A549 (cell line): Measurements from ENCODE around the gene NINJ1. TPM values are rescaled to one million over a fixed set of nuclear protein-coding genes. Genes with fewer than 3 reads are reported as not detected.

ENCODE experiments used
- ATAC-seq, 2 experiments: fragments of 200-7000 bp in 1 of 2; fragments of >200 bp in 1 of 2; cut with Nextera tagmentation in 1 of 2; cut with Tn5 transposase in 1 of 2; 3 replicates each; pipeline versions ENCODE4 v1.8.0 to v1.9.1; 2018 to 2020; ENCODE audit warnings: mild to moderate bottlenecking in 1 of 2, moderate library complexity in 1 of 2
- CTCF ChIA-PET: fragments of 300-600 bp; sonication (Branson Sonifier 250); formaldehyde crosslinking; extraction: SDS; loops from one replicate; lab custom pipeline; 2021; ENCODE audit warnings: antibody characterized with exemption, inconsistent platforms; lab: Yijun Ruan, JAX
- POLR2A ChIA-PET: fragments of 350-600 bp; formaldehyde crosslinking; extraction: SDS; loops from one replicate; lab custom pipeline; 2021; ENCODE audit warnings: antibody characterized with exemption, inconsistent platforms; lab: Yijun Ruan, JAX
- DNase-seq, 2 experiments: peaks; one replicate each; pipeline versions ENCODE4 v3.0.0 to v3.0.0-alpha.2; 2011 to 2016; ENCODE audit warnings: low read depth in 1 of 2, low spot score in 1 of 2
- FAIRE-seq: peaks from 2 replicates; lab custom pipeline; 2011; peaks lifted over from hg19 to GRCh38; lab: Jason Lieb, UNC
- H3K27ac ChIP-seq, 2 experiments: fragments of >200 bp; sonication (Bioruptor Twin); formaldehyde crosslinking; 3 replicates each; pipeline ENCODE4 v1.5.1; 2016 to 2017
- H3K4me1 ChIP-seq: fragments of >200 bp; sonication (Bioruptor Twin); formaldehyde crosslinking; 3 replicates; pipeline ENCODE4 v1.6.1; 2016
- H3K4me2 ChIP-seq: fragments of >200 bp; sonication (Bioruptor Twin); formaldehyde crosslinking; 3 replicates; pipeline ENCODE4 v1.6.1; 2016
- H3K4me3 ChIP-seq: fragments of >200 bp; sonication (Bioruptor Twin); formaldehyde crosslinking; 3 replicates; pipeline ENCODE4 v1.5.1; 2016
- H3K9me3 ChIP-seq: fragments of >200 bp; sonication (Bioruptor Twin); formaldehyde crosslinking; 3 replicates; pipeline ENCODE4 v1.6.1; 2016
- BHLHE40 ChIP-seq: IDR thresholded peaks from 2 replicates; pipeline ENCODE4 v1.6.1; 2012; ENCODE audit warnings: low read depth, low read length, inconsistent platforms
- CBX2 ChIP-seq: fragments of 200-600 bp; sonication (generic); IDR thresholded peaks from 2 replicates; pipeline ENCODE4 v1.6.1; 2016; ENCODE audit warnings: low read depth, mild to moderate bottlenecking, borderline replicate concordance
- CTCF ChIP-seq: fragments of >200 bp; sonication (Bioruptor Twin); formaldehyde crosslinking; IDR thresholded peaks from 3 replicates; pipeline ENCODE4 v1.5.1; 2016
- EHMT2 ChIP-seq: fragments of 200-600 bp; sonication (generic); IDR thresholded peaks from 2 replicates; pipeline ENCODE4 v1.6.1; 2016; ENCODE audit warnings: antibody characterized with exemption, low read depth, mild to moderate bottlenecking, moderate library complexity
- EP300 ChIP-seq, 2 experiments: fragments of >200 bp; sonication (Bioruptor Twin); formaldehyde crosslinking; IDR thresholded peaks; 2 replicates in 1 of 2; 3 replicates in 1 of 2; pipeline ENCODE4 v1.6.1; 2016 to 2017
- ESRRA ChIP-seq: fragments of 150-350 bp; IDR thresholded peaks from 2 replicates; pipeline ENCODE4 v1.6.1; 2014; ENCODE audit warnings: mild to moderate bottlenecking, low read length, borderline replicate concordance
- FOSL2 ChIP-seq, 2 experiments: fragments of 450-650 bp in 1 of 2; fragments of >200 bp in 1 of 2; sonication (Bioruptor Twin) in 1 of 2; formaldehyde crosslinking; IDR thresholded peaks; 2 replicates each; pipeline versions ENCODE4 v1.5.0 to v1.6.1; 2016 to 2020; ENCODE audit warnings: mild to moderate bottlenecking in 1 of 2, moderate library complexity in 1 of 2
- HDAC2 ChIP-seq: fragments of 200-600 bp; sonication (generic); IDR thresholded peaks from 2 replicates; pipeline ENCODE4 v1.6.1; 2016
- HMGXB4 ChIP-seq: fragments of 250-450 bp; sonication (Bioruptor Pico); IDR thresholded peaks from 2 replicates; pipeline ENCODE4 v1.5.0; 2021; ENCODE audit warnings: mild to moderate bottlenecking, moderate library complexity, borderline replicate concordance
- JUN ChIP-seq, 2 experiments: fragments of >200 bp; sonication (Bioruptor Twin); formaldehyde crosslinking; IDR thresholded peaks; 2 replicates in 1 of 2; 3 replicates in 1 of 2; pipeline ENCODE4 v1.6.1; 2016 to 2017
- KDM1A ChIP-seq: fragments of 200-600 bp; sonication (generic); IDR thresholded peaks from 2 replicates; pipeline ENCODE4 v1.6.1; 2016; ENCODE audit warnings: low read depth, mild to moderate bottlenecking
- MAZ ChIP-seq: fragments of 150-350 bp; IDR thresholded peaks from 2 replicates; pipeline ENCODE4 v1.6.1; 2014; ENCODE audit warnings: antibody characterized with exemption, low read depth, low read length, borderline replicate concordance
- MYC ChIP-seq: IDR thresholded peaks from 2 replicates; pipeline ENCODE4 v1.6.1; 2012; ENCODE audit warnings: mild to moderate bottlenecking, inconsistent platforms, low read length, improper control_type of control experiment, borderline replicate concordance
- PBX3 ChIP-seq: IDR thresholded peaks from 2 replicates; pipeline ENCODE4 v1.6.1; 2012
- POLR2AphosphoS2 ChIP-seq: conservative IDR thresholded peaks from 2 replicates; pipeline ENCODE4 v1.6.1; 2012; ENCODE audit warnings: low read length, improper control_type of control experiment, inconsistent platforms
- RAD21 ChIP-seq, 2 experiments: fragments of >200 bp in 1 of 2; sonication (Bioruptor Twin) in 1 of 2; formaldehyde crosslinking in 1 of 2; IDR thresholded peaks in 1 of 2; conservative IDR thresholded peaks in 1 of 2; 2 replicates in 1 of 2; 3 replicates in 1 of 2; pipeline ENCODE4 v1.6.1; 2012 to 2018; ENCODE audit warnings: inconsistent platforms in 1 of 2
- RARB ChIP-seq: fragments of 250-450 bp; sonication (Bioruptor Pico); IDR thresholded peaks from 2 replicates; pipeline ENCODE4 v1.8.0; 2021; ENCODE audit warnings: mild to moderate bottlenecking, moderate library complexity
- RNF2 ChIP-seq: fragments of 200-600 bp; sonication (generic); IDR thresholded peaks from 2 replicates; pipeline ENCODE4 v1.6.1; 2016; ENCODE audit warnings: low read depth, mild to moderate bottlenecking, antibody characterized with exemption, moderate library complexity, borderline replicate concordance
- SREBF2 ChIP-seq: fragments of 450-650 bp; IDR thresholded peaks from 2 replicates; pipeline ENCODE4 v1.6.1; 2014; ENCODE audit warnings: mild to moderate bottlenecking, moderate library complexity
- TFCP2L1 ChIP-seq: fragments of 250-450 bp; sonication (Bioruptor Pico); IDR thresholded peaks from 2 replicates; pipeline ENCODE4 v1.5.0; 2021; ENCODE audit warnings: mild to moderate bottlenecking
- TP53 ChIP-seq: fragments of 250-450 bp; sonication (Bioruptor Pico); IDR thresholded peaks from 2 replicates; pipeline ENCODE4 v1.5.0; 2021; ENCODE audit warnings: mild to moderate bottlenecking, moderate library complexity
- WGBS: methylation state at CpG from one replicate; pipeline ENCODE4 v1.1.6; 2017; ENCODE audit errors: missing lambda C conversion rate; 5-methylcytosine and 5-hydroxymethylcytosine counted together
- polyA plus RNA-seq, 4 experiments: library from polyadenylated mRNA; depleted of rRNA in 3 of 4; stranded (reverse); fragments of >200 nt; fragmentation: RNase III in 1 of 4; extraction: RNeasy Plus Mini Kit Qiagen cat#74134 plus additional on column Dnase treatment in 1 of 4; gene quantifications; 2 replicates in 3 of 4; 3 replicates in 1 of 4; pipeline ENCODE4 v1.2.3, GENCODE V29; 2011 to 2017

Gene NINJ1
- polyA plus RNA-seq, 2 of the 4 experiments (the other 2 are of a cell fraction), result 27.0 to 60.4 TPM

- no peak for DNase-seq
- no peak for ATAC-seq
- TF ChIP-seq KDM1A, result no peak
- TF ChIP-seq EHMT2, result no peak
- no peak for TF ChIP-seq RAD21 (conservative IDR thresholded peaks at IDR 0.05 in 1 of 2, IDR thresholded peaks at IDR 0.05 in 1 of 2)
- TF ChIP-seq RARB (CRISPR knock-in tag), result no peak
- no peak for TF ChIP-seq HMGXB4 (CRISPR knock-in tag)
- TF ChIP-seq TP53 (CRISPR knock-in tag), result no peak
- TF ChIP-seq PBX3, result no peak
- no peak for TF ChIP-seq TFCP2L1 (CRISPR knock-in tag)
- TF ChIP-seq BHLHE40, result no peak
- TF ChIP-seq ESRRA, result no peak
- TF ChIP-seq CBX2, result no peak
- no peak for TF ChIP-seq EP300 (IDR thresholded peaks at IDR 0.05)
- no peak for TF ChIP-seq MAZ
- no peak for TF ChIP-seq RNF2
- no peak for TF ChIP-seq FOSL2 (IDR thresholded peaks at IDR 0.05)
- TF ChIP-seq FOSL2 (CRISPR knock-in tag; IDR thresholded peaks at IDR 0.05), result no peak
- TF ChIP-seq CTCF, result no peak
- no peak for TF ChIP-seq MYC
- no peak for TF ChIP-seq HDAC2
- ChIA-PET CTCF (interaction anchor here (0.7 to 1.5 kb wide), 4 partner anchors 14 to 91 kb away, joined by 3 to 4 read pairs (median 4); no protein-coding TSS in a partner anchor), POLR2A (interaction anchor here (1.0 to 2.1 kb wide), 2 partner anchors 25 to 472 kb away, joined by 5 to 12 read pairs; no protein-coding TSS in a partner anchor)
- Histone ChIP-seq H3K4me2 (peak overlapping the region; percentile 99), H3K27ac (peak overlapping the region; percentile 98 to 99), H3K9me3 (peaks cover 15% of the 10 kb centered on the region), H3K4me3 (peak overlapping the region; percentile 57), H3K4me1 (peaks cover 64% of the 10 kb centered on the region)
- no peak for FAIRE-seq
- WGBS, result 69% methylated on average over 11 of the region's 11 CpGs
These were observed 39.3 kb downstream of the NINJ1 start for GRCh38 chr9:93094658-93095204.

- ATAC-seq (no peak), DNase-seq (no peak), FAIRE-seq (no peak)
- Histone ChIP-seq H3K4me3 (no peak overlapping the region), H3K4me1 (peaks cover 58% of the 10 kb centered on the region), H3K4me2 (peak overlapping the region; percentile 99; the same call in 1 of the 3 replicates), H3K27ac (peak overlapping the region; percentile 98 to 99; a peak in 4 of 6 replicates), H3K9me3 (peaks cover 19% of the 10 kb centered on the region)
- no peak for TF ChIP-seq SREBF2
- no peak for TF ChIP-seq JUN (IDR thresholded peaks at IDR 0.05)
- TF ChIP-seq POLR2AphosphoS2, result no peak
- ChIA-PET CTCF (interaction anchor here (0.7 to 1.3 kb wide), 4 partner anchors 13 to 15 kb away, joined by 3 to 4 read pairs (median 4); no protein-coding TSS in a partner anchor), POLR2A (no interaction called here)
- 66% methylated on average over 5 of the region's 7 CpGs for WGBS
These were observed 40.0 kb downstream of the NINJ1 start for GRCh38 chr9:93093877-93094657.
